Pancreas (tissue), 10 donors: Measurements from ENCODE around the gene SFXN5. TPM values are rescaled to one million over a fixed set of nuclear protein-coding genes. Genes with fewer than 3 reads are reported as not detected.

Experiments used
- ATAC-seq, 4 donors: fragments of 200-7000 bp; cut with Tn5 transposase; one replicate each; pipeline versions ENCODE4 v1.8.0 to v1.9.1; 2020; ENCODE audit warnings: mild to moderate bottlenecking in 4 of 4, moderate library complexity in 4 of 4
- DNase-seq, 6 donors: peaks; one replicate each; pipeline ENCODE4 v3.0.0-alpha.2; 2020
- FAIRE-seq: peaks from 2 replicates; lab custom pipeline; 2012; peaks lifted over from hg19 to GRCh38; lab: Jason Lieb, UNC
- H3K27ac ChIP-seq, 4 donors: fragments of 200-600 bp; sonication (generic); 1 replicate in 3 of 4; 2 replicates in 1 of 4; pipeline versions ENCODE4 v1.5.0 to v1.8.0; 2020
- H3K27me3 ChIP-seq, 4 donors: fragments of 200-600 bp; one replicate each; pipeline ENCODE4 v1.8.0; 2021
- H3K36me3 ChIP-seq, 3 donors: fragments of 200-600 bp; sonication (generic) in 1 of 3; one replicate each; pipeline versions ENCODE4 v1.5.0 to v1.8.0; 2020 to 2021
- H3K4me1 ChIP-seq, 3 donors: fragments of 200-600 bp; one replicate each; pipeline ENCODE4 v1.8.0; 2021
- H3K4me3 ChIP-seq, 4 donors: fragments of 200-600 bp; sonication (generic) in 2 of 4; one replicate each; pipeline versions ENCODE4 v1.5.0 to v1.8.0; 2020 to 2021
- H3K9me3 ChIP-seq, 4 donors: fragments of 200-600 bp; one replicate each; pipeline ENCODE4 v1.8.0; 2021
- CTCF ChIP-seq, 4 donors: fragments of 200-600 bp; sonication (generic) in 3 of 4; IDR thresholded peaks; one replicate each; pipeline versions ENCODE4 v1.5.0 to v1.8.0; 2021; ENCODE audit warnings: antibody characterized with exemption in 4 of 4
- WGBS, 2 donors: extraction: QIAGEN DNeasy Blood & Tissue Kit; methylation state at CpG; one replicate each; pipeline ENCODE4 v1.1.7; 2013; 5-methylcytosine and 5-hydroxymethylcytosine counted together
- intact Hi-C, 3 donors: fragments of 100-400 bp; cut with DNase I; formaldehyde crosslinking; loops; one replicate each; pipeline versions ENCODE4 v1.11.1 to v1.14.2; 2022
- polyA plus RNA-seq, 2 donors: library from polyadenylated mRNA; stranded (reverse); fragments of 200-250 nt; gene quantifications; one replicate each; pipeline ENCODE4 v1.2.3, GENCODE V29; 2013
- total RNA-seq, 6 donors: library from RNA; stranded (reverse); fragmentation: NEBNext Ultra II Directional in 4 of 6; extraction: Animal tissue kit (Norgen Biotek cat#: 25700) in 4 of 6; gene quantifications; one replicate each; pipeline versions ENCODE4 v1.2.1 to v1.2.4, GENCODE V29; 2021 to 2023
- donor health status: healthy with polysubstance abuse.
- donor health status: DM: no; HTN: no; CAD: no; lungs with moderate emphysema.
- donor health status: DM: no; HTN: no; CAD: no.
- donor health status: control.
- donor health status: control.
- donor health status: Bipolar disorder and iron deficiency.
- donor health status: DM: yes; HTN: yes; CAD: no.
- donor health status: DM: no; HTN: no; CAD: no.
- donor health status: DM: no; HTN: no; CAD: no.
- donor health status: DM: yes; HTN: yes; CAD: no.

SFXN5 gene
- total and polyA plus RNA-seq, 8 donors, result 2.6 to 8.4 (median 5.4) TPM

- H3K9me3 ChIP-seq, result no peaks in the 10 kb centered on the region
- no peak overlapping the region for H3K27ac ChIP-seq
- H3K27me3 ChIP-seq, result no peaks in the 10 kb centered on the region
- ATAC-seq (no peak), DNase-seq (no peak), FAIRE-seq (no peak)
- 83 to 87% methylated on average over 6 of the region's 6 CpGs for WGBS, 2 donors
- H3K4me3 ChIP-seq, result no peak overlapping the region
- intact Hi-C loops, result no loop called here
- TF ChIP-seq CTCF (IDR thresholded peaks at IDR 0.05), result no peak
- H3K36me3 ChIP-seq, result peaks cover 0 to 4% (median 0%) of the 10 kb centered on the region in 3 donors
- H3K4me1 ChIP-seq, result no peaks in the 10 kb centered on the region
These were observed 18.0 kb downstream of the SFXN5 start for GRCh38 chr2:73053316-73054114.

- WGBS, 2 donors, result 84 to 87% methylated on average over 6 of the region's 6 CpGs
- Histone ChIP-seq H3K4me3 (no peak overlapping the region), H3K4me1 (no peaks in the 10 kb centered on the region), H3K27ac (no peak overlapping the region), H3K27me3 (no peaks in the 10 kb centered on the region), H3K9me3 (no peaks in the 10 kb centered on the region), H3K36me3 (no peaks in the 10 kb centered on the region)
- FAIRE-seq (no peak), DNase-seq (no peak), ATAC-seq (no peak)
- intact Hi-C loops, result no loop called here
- no peak for TF ChIP-seq CTCF (IDR thresholded peaks at IDR 0.05)
These were observed 21.4 kb downstream of the SFXN5 start for GRCh38 chr2:73050121-73050545.

- no peaks in the 10 kb centered on the region for H3K36me3 ChIP-seq
- DNase-seq (no peak), FAIRE-seq (no peak), ATAC-seq (no peak)
- H3K4me1 ChIP-seq, result no peaks in the 10 kb centered on the region
- no peak for TF ChIP-seq CTCF (IDR thresholded peaks at IDR 0.05)
- H3K27ac ChIP-seq, result no peak overlapping the region
- H3K27me3 ChIP-seq, result no peaks in the 10 kb centered on the region
- intact Hi-C loops, result no loop called here
- 86 to 87% methylated on average over 12 of the region's 12 CpGs for WGBS, 2 donors
- H3K9me3 ChIP-seq, result no peaks in the 10 kb centered on the region
- H3K4me3 ChIP-seq, result no peak overlapping the region
These were observed 27.3 kb downstream of the SFXN5 start for GRCh38 chr2:73043929-73044832.

- TF ChIP-seq CTCF (IDR thresholded peaks at IDR 0.05), result no peak
- Histone ChIP-seq H3K36me3 (no peaks in the 10 kb centered on the region), H3K4me3 (no peak overlapping the region), H3K27ac (no peak overlapping the region), H3K4me1 (no peaks in the 10 kb centered on the region), H3K27me3 (no peaks in the 10 kb centered on the region), H3K9me3 (no peaks in the 10 kb centered on the region)
- no peak for FAIRE-seq
- WGBS, 2 donors, result 90 to 96% methylated on average over 5 of the region's 5 CpGs
- no peak for ATAC-seq
- intact Hi-C loops, result no loop called here
- no peak for DNase-seq
These were observed 28.2 kb downstream of the SFXN5 start for GRCh38 chr2:73043276-73043675.
